Measurements from ENCODE around the gene RILPL2.

Gene RILPL2

DNA sequence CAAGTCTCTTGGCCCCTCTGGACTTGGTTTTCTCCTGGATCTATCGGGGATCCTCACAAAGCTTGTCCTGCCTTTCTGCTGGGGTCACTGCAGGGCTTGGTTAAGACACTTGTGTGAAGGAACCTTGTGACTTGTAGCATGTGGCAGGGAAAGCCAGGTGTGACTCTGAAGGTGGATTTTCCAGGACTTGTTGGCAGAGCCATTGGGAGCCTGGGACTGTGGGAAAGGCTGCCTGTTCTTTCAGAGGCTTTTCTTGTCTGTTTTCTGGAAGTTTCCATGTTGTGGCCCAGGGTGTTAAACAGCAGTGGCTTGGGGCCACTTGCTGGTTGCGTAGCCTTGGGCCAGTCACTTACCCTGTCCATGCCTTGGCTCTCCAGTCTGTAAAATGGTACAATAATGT, 39.9 kb downstream of the RILPL2 start:
- TF ChIP-seq, protein P1, sequence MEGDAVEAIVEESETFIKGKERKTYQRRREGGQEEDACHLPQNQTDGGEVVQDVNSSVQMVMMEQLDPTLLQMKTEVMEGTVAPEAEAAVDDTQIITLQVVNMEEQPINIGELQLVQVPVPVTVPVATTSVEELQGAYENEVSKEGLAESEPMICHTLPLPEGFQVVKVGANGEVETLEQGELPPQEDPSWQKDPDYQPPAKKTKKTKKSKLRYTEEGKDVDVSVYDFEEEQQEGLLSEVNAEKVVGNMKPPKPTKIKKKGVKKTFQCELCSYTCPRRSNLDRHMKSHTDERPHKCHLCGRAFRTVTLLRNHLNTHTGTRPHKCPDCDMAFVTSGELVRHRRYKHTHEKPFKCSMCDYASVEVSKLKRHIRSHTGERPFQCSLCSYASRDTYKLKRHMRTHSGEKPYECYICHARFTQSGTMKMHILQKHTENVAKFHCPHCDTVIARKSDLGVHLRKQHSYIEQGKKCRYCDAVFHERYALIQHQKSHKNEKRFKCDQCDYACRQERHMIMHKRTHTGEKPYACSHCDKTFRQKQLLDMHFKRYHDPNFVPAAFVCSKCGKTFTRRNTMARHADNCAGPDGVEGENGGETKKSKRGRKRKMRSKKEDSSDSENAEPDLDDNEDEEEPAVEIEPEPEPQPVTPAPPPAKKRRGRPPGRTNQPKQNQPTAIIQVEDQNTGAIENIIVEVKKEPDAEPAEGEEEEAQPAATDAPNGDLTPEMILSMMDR (IDR thresholded peaks at IDR 0.05; ENCODE audit: insufficient read depth, missing control alignments), result no peak
- no peak for FAIRE-seq
- no peak for DNase-seq (ENCODE audit: insufficient read length, low spot score)

DNA sequence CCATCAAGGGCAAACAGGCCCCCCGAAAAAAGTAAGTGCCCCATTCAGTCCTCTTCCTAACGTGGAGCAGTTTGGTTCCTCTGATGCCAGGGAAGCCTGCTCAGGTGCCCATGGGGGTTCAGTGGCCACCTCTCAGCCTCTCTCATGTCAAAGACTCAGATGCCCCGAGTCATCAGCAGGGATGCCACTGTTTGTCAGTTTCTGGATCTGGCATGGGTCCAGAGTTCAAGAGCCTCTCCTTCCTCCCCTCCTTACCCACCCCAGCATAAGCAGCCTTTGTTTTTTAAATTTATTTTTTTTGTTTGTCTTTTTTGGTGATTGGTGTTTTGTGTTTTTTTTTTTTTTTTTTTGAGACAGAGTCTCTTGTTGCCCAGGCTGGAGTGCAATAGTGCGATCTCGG, 41.2 kb downstream of the RILPL2 start:
- TF ChIP-seq, protein P1 (IDR thresholded peaks at IDR 0.05; ENCODE audit: insufficient read depth, missing control alignments), result no peak
- DNase-seq (ENCODE audit: insufficient read length, low spot score), result no peak
- FAIRE-seq, result no peak

DNA sequence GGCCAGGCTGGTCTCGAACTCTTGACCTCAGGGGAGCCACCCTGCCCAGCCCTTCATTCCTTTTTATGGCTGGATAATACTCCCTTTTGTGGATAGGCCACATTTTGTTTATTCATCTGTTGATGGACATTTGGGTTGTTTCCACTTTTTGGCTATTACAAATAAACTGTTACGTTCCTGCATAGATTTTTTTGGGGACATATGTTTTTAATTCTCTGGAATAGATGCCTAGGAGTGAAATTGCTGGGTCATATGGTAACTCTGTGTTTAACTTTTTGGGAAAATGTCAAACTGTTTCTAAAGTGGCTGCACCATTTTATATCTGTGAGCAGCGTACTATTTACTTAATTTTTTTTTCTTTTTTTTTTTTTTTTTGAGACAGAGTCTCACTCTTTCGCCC, 42.7 kb downstream of the RILPL2 start:
- FAIRE-seq (no peak), DNase-seq (ENCODE audit: insufficient read length, low spot score) (no peak)
- TF ChIP-seq, protein P1 (IDR thresholded peaks at IDR 0.05; ENCODE audit: insufficient read depth, missing control alignments), result no peak

DNA sequence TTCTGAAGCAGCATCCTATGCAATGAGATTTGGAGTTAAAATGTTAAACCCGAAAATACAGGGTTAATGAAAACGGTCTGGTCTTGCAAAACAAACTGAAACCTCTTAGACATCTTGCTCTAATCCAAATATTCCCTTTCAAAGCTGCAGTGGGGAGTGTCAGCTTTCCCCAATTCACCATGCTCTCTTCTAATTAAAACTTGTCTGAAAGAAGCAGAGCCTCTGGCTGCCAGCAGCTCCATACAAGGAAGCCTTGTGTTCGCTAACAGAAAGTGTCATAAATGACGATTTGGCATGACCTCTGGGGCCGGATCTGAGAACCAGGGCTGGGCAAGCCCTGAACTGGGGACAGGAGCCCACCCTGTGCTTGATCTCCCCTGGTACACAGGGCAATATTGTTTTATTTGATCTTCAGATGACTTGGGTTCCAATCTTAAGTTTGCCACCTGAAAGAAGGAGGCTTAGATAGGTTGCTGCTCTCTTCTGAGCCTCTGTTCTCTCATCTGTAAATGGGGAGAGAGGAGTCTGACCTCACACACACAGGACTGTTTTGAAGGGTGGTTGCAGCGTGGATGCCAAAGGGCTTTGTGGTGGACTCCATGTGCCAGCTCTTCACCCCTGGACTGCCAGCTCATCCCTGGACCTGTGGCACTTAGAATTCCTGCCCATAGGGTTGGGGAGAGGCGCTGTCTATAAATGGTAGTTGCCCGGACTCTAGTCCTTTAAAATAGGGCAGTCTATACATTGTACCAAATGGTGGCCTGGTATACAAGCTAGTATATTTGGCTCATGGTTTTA, 44.7 kb downstream of the RILPL2 start:
- FAIRE-seq, result no peak
- DNase-seq (ENCODE audit: insufficient read length, low spot score), result no peak
- TF ChIP-seq, protein P1 (IDR thresholded peaks at IDR 0.05; ENCODE audit: insufficient read depth, missing control alignments), result no peak

DNA sequence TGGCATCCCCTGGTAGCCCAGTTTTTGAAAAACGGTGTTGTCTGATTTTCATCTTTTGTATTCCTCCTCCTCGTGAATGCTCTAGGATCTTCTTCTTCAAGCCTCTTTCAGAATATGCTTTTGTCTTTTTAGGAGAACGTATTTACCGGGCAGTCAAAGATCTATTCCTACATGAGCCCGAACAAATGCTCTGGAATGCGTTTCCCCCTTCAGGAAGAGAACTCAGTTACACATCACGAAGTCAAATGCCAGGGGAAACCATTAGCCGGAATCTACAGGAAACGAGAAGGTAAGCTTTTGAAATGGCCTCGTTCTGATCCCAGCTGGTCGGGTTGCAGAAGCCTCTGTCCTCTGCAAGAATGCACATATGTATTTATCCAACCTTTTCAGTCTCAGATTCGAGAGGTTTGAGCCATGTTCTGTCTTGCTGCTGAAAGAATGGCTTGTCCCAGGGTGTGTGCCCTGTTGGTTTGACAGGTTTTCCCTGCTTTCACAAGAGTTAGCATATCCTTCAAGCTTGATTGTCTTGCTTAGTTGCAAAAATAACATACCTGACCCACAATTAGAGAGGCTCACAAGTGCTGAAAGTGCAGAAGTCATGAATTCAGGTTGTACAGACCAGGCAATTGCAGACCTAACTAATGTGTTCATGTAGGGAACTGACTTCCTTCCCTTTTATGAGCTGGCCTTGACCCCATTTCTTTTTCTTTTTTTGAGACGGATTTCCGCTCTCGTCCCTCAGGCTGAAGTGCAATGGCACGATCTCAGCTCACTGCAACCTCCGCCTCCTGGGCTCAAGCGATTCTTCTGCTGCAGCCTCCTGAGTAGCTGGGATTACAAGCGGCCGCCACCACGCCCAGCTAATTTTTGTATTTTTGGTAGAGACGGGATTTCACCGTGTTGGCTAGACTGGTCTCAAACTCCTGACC, 45.7 kb downstream of the RILPL2 start:
- FAIRE-seq (no peak), DNase-seq (ENCODE audit: insufficient read length, low spot score) (no peak)
- TF ChIP-seq, protein P1 (IDR thresholded peaks at IDR 0.05; ENCODE audit: insufficient read depth, missing control alignments), result no peak

DNA sequence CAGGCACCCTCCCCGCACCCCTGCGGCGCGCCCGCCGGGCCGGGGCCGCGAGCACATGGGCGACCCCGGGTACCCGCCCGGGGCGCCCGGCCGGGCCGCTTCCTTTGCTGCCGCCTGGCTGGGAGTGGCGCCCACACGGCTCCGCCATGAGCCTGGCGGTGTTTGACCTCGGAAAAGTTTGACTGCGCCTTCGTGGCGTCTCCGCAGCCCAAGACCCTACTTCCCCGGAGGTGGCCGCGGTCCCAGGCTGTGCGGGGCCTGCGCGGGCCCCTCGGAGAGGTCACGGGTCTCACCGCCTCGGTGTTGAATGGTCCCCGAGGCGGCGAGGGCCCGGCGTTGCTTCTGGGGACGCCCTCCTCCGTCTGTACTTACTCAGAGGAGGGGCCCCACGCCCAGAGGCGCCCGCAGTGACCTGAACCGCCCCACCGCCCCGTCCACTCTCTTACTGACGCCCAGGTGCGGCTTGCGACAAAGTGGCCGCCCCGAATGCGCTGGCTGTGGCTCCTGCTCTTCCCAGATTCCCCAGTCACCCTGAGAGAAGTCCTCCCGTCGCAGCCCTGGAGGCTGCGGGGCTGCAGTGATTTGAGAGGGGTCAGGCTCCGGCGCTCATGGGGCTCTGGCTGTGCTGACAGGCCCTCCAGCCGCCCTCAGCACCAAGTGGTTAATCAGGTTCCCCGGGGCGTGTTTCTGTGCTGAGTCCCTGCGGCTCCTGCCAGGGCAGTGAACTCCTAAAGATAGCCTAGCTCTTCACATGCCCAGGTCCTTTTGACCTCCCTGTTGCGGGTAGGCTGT, 46.7 kb downstream of the RILPL2 start:
- TF ChIP-seq, protein P1 (IDR thresholded peaks at IDR 0.05; ENCODE audit: insufficient read depth, missing control alignments), result no peak
- FAIRE-seq, result no peak
- DNase-seq (ENCODE audit: insufficient read length, low spot score), result no peak

All from D721Med (cell line).